C4-2B (cell line): ENCODE data around the gene TSPO2.
A peak's percentile ranks its signal among the peaks of the same experiment; 100 is the strongest.

ENCODE experiments used
- H3K27ac ChIP-seq: fragments of 450-650 bp; 2 replicates; pipeline ENCODE4 v1.5.1; 2017
- CTCF ChIP-seq: fragments of 450-650 bp; conservative IDR thresholded peaks from 2 replicates; pipeline ENCODE4 v1.5.1; 2017; ENCODE audit warnings: mild to moderate bottlenecking
- ZFX ChIP-seq: fragments of 450-650 bp; IDR thresholded peaks from 2 replicates; pipeline ENCODE4 v1.6.1; 2017

The TSPO2 gene

GRCh38 chr6:41090841-41091761, 48.8 kb downstream of the TSPO2 start:
- no peak for TF ChIP-seq ZFX
- no peak for TF ChIP-seq CTCF
- no peak overlapping the region for H3K27ac ChIP-seq

GRCh38 chr6:41092421-41093140, 50.3 kb downstream of the TSPO2 start:
- TF ChIP-seq ZFX = no peak
- peak; percentile 60 for TF ChIP-seq CTCF
- no peak overlapping the region for H3K27ac ChIP-seq

- TF ChIP-seq ZFX (no peak), CTCF (no peak)
- no peak overlapping the region for H3K27ac ChIP-seq
Measured at GRCh38 chr6:41093729-41094128, 51.5 kb downstream of the TSPO2 start.
